HL-60 (cell line): ENCODE results near the gene H1-8.

Experiments
- DNase-seq, 2 experiments: peaks; one replicate each; pipeline ENCODE4 v3.0.0-alpha.2; 2010 to 2020; ENCODE audit warnings: low read depth in 1 of 2, low spot score in 1 of 2
- H3K27ac ChIP-seq: fragments of 250-450 bp; sonication (Bioruptor Pico); replicated peaks from 2 replicates; pipeline ENCODE4 v1.5.1; 2020; ENCODE audit warnings: mild to moderate bottlenecking, moderate library complexity
- H3K27me3 ChIP-seq: fragments of 250-450 bp; sonication (Bioruptor Pico); 2 replicates; pipeline ENCODE4 v1.5.1; 2021; ENCODE audit warnings: mild to moderate bottlenecking, moderate library complexity; ENCODE audit not compliant: insufficient read depth, poor library complexity, severe bottlenecking
- H3K4me3 ChIP-seq: replicated peaks from 2 replicates; pipeline ENCODE4 v1.5.1; 2011; ENCODE audit warnings: mild to moderate bottlenecking, control low read depth, low read length; ENCODE audit not compliant: insufficient read depth
- GABPA ChIP-seq: IDR thresholded peaks from 2 replicates; pipeline ENCODE4 v1.6.1; 2012; ENCODE audit warnings: low read depth
- POLR2AphosphoS5 ChIP-seq: IDR thresholded peaks from 2 replicates; pipeline ENCODE4 v1.6.1; 2012; ENCODE audit warnings: low read depth
- SPI1 ChIP-seq: IDR thresholded peaks from 2 replicates; pipeline ENCODE4 v1.6.1; 2012; ENCODE audit warnings: low read depth, mild to moderate bottlenecking, borderline replicate concordance
- TF ChIP-seq, protein P1 (sequence below): IDR thresholded peaks from 2 replicates; pipeline ENCODE4 v1.6.1; 2012; ENCODE audit warnings: low read depth; ENCODE audit not compliant: insufficient replicate concordance
- TF ChIP-seq, protein P2 (sequence below): IDR thresholded peaks from one replicate; pipeline ENCODE4 v1.5.1; 2011; ENCODE audit warnings: low read length, control low read depth, inconsistent platforms; ENCODE audit not compliant: insufficient read depth

The H1-8 gene

DNA sequence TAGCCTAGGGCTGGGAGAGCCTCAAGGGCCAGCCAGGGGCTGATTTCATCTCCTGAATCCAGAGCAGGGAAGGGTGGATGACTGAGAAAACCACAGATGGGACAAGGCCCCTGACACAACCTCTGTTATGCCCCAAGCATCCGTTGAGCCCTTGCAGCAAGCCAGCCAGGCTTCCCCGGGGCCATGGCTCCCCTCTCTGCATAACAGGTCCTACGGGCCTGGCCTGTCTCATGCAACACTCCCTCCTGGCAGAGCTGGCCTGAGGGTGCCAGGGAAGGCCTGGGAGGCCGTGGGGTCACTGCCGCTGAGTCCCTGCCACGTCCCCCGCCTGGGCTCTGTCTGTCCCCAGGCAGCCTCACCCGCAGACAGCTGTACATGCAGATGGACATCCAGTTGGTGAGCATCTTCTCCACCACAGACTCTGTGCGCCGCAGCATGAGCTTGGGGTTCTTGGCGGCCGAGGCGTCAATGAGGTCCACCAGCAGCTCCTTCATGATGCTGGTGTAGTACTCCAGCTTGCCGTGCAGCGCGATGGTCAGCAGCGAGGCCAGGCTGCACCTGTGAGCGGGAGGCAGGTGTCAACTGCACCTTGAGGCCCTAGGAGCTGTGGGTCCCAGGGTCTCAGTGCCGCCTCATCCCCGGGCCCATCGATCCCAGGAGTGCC lies 22.1 kb downstream of the H1-8 start:
- Histone ChIP-seq H3K27me3 (no peaks in the 10 kb centered on the region), H3K4me3 (no peak overlapping the region), H3K27ac (no peak overlapping the region)
- DNase-seq = no peak
- TF ChIP-seq SPI1 (no peak), GABPA (no peak)
- TF ChIP-seq, protein P1, sequence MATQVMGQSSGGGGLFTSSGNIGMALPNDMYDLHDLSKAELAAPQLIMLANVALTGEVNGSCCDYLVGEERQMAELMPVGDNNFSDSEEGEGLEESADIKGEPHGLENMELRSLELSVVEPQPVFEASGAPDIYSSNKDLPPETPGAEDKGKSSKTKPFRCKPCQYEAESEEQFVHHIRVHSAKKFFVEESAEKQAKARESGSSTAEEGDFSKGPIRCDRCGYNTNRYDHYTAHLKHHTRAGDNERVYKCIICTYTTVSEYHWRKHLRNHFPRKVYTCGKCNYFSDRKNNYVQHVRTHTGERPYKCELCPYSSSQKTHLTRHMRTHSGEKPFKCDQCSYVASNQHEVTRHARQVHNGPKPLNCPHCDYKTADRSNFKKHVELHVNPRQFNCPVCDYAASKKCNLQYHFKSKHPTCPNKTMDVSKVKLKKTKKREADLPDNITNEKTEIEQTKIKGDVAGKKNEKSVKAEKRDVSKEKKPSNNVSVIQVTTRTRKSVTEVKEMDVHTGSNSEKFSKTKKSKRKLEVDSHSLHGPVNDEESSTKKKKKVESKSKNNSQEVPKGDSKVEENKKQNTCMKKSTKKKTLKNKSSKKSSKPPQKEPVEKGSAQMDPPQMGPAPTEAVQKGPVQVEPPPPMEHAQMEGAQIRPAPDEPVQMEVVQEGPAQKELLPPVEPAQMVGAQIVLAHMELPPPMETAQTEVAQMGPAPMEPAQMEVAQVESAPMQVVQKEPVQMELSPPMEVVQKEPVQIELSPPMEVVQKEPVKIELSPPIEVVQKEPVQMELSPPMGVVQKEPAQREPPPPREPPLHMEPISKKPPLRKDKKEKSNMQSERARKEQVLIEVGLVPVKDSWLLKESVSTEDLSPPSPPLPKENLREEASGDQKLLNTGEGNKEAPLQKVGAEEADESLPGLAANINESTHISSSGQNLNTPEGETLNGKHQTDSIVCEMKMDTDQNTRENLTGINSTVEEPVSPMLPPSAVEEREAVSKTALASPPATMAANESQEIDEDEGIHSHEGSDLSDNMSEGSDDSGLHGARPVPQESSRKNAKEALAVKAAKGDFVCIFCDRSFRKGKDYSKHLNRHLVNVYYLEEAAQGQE = no peak

DNA sequence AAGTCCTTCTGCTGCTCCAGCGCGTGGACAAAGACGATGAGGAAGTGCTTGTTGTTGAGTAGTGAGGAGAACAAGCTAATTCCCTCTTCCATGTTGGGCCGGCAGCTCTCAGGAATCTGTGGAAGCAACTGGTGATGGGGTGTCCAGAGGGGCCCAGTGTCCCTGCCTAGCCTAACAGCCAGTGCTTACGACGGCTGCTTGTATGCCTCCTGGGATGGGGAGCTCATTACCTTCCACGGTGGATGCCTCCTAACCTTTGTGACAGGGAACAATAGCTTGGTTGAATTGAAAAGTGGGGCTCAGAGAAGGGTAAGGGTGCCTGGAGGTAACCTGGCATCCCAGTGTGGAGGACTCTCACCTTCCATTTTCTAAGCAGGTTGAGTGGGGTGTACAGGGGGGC lies 22.9 kb downstream of the H1-8 start:
- no peaks in the 10 kb centered on the region for H3K27me3 ChIP-seq
- no peak for DNase-seq
- TF ChIP-seq GABPA (no peak), SPI1 (no peak), POLR2AphosphoS5 (no peak)
- TF ChIP-seq, protein P2, sequence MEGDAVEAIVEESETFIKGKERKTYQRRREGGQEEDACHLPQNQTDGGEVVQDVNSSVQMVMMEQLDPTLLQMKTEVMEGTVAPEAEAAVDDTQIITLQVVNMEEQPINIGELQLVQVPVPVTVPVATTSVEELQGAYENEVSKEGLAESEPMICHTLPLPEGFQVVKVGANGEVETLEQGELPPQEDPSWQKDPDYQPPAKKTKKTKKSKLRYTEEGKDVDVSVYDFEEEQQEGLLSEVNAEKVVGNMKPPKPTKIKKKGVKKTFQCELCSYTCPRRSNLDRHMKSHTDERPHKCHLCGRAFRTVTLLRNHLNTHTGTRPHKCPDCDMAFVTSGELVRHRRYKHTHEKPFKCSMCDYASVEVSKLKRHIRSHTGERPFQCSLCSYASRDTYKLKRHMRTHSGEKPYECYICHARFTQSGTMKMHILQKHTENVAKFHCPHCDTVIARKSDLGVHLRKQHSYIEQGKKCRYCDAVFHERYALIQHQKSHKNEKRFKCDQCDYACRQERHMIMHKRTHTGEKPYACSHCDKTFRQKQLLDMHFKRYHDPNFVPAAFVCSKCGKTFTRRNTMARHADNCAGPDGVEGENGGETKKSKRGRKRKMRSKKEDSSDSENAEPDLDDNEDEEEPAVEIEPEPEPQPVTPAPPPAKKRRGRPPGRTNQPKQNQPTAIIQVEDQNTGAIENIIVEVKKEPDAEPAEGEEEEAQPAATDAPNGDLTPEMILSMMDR = no peak
- TF ChIP-seq, protein P1 = no peak
- no peak overlapping the region for H3K27ac ChIP-seq
- no peak overlapping the region for H3K4me3 ChIP-seq

DNA sequence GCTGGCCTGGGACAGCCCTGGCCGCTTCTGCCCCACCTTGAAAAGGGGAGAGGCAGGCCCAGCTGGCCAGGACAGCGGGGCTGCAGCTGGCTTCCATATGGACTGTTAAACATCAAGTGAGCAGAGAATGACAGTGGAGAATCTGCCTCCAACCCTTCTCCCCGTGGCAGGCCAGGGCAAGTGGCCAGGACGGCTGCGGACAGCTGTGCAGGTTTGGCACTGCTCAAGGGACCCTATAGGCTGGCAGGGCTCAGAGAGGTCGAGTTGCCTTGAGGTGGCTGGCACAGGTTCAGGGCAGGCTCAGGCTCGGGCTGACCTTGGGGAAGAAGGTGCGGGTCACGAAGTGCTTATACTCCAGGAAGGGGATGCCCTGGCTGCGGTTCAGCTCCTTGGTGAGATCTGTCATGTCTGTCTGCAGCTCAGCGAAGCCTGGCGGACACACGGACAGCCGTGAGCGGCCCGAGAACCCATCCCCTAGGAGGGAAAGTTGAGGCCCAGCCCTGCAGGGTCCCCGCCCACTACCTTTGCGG lies 24.3 kb downstream of the H1-8 start:
- no peaks in the 10 kb centered on the region for H3K27me3 ChIP-seq
- TF ChIP-seq, protein P2 = no peak
- TF ChIP-seq GABPA = no peak
- no peak for TF ChIP-seq SPI1
- TF ChIP-seq, protein P1 = no peak
- no peak for TF ChIP-seq POLR2AphosphoS5
- no peak for DNase-seq
- H3K27ac ChIP-seq = no peak overlapping the region
- H3K4me3 ChIP-seq = no peak overlapping the region
